HG02623 (cell line): ENCODE results near the gene NKD1.

Experiments
- ATAC-seq: cut with Tn5 transposase; IDR thresholded peaks from one replicate; pipeline ENCODE4 v1.9.1; 2021; ENCODE audit warnings: moderate library complexity; ENCODE audit not compliant: unreplicated experiment

Gene NKD1

DNA sequence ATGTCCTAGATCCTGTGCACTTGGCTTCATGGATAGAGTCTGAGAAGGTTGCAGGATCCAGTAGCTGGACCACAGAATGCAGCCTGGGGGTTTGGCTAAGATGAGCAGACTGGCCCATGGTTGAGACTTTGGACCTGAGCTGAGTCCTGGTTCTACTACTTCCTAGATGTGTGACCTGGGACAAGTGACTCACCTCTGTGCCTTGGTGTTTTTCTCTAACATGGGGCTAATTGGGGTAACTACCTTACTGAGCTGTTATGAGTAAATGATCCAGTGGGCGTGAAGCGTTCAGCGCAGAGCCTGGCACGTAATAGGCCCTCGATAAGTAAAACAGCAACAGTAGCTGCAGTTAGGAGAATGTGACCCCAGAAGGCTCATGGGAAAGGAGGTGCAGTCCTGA, 94.2 kb downstream of the NKD1 start:
- no peak for ATAC-seq

DNA sequence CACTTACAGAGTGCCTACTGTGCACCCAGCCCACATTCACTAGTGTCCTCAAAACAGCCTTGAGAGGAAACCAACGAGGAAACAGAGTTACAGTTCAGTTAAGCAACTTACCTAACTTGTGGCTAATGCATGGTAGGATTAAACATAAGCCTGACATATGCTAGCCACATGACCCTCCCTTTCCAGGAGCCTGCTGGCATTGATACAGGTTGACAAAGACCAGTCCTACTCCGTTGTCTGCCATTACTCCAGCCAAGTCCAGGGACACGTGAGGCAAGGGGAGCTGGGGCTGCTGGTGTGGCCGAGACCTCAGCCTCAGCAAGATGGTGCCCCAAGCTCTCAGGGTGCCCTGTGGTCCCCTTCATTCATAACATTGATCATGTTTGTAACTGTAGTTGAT, 95.0 kb downstream of the NKD1 start:
- no peak for ATAC-seq

DNA sequence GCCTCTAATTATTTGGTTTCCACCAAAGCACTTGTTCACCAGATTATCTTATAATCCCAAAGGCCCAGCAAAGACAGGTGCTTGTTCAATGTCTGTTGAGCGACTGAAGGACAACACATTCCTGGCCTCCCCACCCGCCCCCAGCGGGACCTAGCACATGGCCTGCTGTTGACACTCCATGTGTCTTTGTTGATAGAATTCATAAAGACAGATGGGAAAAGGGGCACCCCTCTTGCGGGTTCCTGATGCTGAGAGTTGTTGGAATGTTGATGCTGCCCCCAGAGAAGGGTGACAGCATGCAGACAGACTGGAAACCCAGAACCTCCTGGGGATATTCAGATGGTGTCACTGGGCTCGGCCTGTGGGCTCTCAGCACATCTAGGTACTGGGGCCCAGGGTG, 96.0 kb downstream of the NKD1 start:
- no peak for ATAC-seq

DNA sequence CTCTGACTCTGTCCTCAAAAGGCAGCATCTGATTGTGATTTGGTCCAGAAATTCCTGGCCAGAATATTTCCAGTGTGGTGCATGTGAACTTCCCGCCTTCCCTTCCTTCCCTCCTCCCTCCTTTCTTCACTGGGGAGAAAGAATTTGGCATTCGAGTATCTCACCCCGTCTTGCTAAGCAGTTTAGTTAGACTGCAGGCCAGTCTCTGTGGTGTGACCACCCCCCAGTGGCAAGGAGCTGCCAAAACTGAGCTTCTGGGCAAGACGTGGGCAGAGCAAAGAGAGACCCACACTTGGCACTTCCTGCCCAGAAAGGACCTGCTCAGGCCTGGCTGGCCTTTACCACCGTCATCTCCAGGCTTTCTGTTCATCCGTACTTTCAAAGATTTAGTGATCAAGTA, 96.5 kb downstream of the NKD1 start:
- no peak for ATAC-seq

DNA sequence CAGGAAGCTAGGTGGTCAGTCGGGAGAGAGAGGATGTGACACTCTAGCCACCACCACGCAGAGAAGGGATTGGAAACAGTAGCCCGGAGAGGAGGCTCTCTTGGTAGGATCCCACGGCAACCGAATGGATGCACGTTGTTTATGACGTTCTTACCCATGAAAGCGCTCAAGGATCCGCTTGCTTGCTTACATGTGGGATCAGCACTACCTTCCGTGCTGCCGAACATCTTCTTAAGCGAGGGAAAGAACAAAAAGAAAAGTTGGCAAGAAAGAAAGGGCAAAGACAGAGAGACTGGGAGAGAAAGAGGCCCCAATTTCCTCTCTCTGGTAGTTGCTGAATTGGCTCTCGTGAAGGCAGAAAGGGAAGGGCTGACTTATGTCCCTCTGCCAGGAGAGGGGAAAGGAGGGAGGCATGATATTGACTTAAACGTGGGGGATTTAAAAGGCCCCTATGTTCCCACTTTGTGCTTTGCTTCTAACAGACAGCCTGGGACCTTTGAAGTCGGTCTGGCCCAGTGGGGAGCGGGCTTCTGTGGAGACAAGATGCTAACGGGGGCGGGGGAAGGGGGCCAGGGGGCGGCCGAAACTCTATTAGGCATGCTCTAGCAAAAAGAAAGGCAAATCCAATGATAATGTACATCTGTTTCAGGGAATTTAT, 97.5 kb downstream of the NKD1 start:
- no peak for ATAC-seq

- ATAC-seq, result no peak
Measured at GRCh38 chr16:50646345-50646744, 98.1 kb downstream of the NKD1 start.

DNA sequence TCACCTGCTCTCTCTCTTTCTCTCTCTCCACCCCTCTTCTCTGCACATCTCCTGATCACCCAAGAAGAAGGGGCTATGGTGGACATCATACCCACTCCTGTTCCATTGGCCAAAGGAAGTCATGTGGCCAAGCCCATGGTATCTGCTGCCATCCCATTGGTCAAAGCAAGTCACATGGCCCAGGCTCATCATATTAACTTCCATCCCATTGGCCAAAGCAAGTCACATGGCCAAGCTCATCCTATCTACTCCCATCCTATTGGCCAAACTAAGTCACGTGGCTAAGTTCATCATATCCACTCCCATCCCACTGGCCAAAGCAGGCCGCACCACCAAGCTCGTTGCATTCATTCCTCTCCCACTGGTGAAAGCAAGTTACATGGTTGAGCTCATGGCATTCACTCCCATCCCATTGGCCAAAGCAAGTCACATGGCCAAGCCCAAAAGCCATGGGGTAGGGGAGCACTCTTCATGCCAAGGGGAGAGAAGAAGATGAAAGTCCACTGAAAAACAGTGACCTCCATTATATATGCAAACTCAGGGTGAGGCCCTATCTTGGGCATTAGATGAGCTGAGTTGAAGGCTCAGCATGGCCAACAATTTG, 103.7 kb downstream of the NKD1 start:
- no peak for ATAC-seq

GRCh38 chr16:50652836-50653425, 104.7 kb downstream of the NKD1 start:
- no peak for ATAC-seq

- no peak for ATAC-seq
Measured at GRCh38 chr16:50653633-50654519, 105.7 kb downstream of the NKD1 start.

DNA sequence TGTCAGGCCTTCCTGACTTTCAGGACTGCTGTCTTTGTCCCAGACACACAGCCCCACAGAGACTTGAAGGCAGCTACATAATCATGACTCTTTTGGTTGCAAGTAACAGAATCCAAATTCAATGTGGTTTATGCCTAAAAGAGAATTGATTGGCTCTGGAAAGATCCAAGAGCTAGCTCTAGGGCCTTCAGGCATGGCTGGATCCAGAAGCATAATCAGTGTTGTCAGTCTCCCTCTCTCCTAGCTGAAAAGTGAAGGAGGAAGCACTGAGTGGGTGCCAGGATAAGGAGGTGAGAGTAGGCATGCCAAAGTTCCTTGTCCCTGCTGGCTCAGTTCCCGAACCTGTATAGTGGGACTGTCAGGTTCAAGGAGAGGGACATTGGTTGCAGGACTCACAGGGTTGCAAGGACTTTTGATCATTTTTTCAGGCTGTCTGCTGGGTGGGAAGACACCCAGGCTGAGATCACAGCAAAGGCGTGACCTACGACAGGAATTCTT, 107.4 kb downstream of the NKD1 start:
- ATAC-seq, result no peak

- ATAC-seq, result no peak
Measured at GRCh38 chr16:50657241-50657640, 109.0 kb downstream of the NKD1 start.

DNA sequence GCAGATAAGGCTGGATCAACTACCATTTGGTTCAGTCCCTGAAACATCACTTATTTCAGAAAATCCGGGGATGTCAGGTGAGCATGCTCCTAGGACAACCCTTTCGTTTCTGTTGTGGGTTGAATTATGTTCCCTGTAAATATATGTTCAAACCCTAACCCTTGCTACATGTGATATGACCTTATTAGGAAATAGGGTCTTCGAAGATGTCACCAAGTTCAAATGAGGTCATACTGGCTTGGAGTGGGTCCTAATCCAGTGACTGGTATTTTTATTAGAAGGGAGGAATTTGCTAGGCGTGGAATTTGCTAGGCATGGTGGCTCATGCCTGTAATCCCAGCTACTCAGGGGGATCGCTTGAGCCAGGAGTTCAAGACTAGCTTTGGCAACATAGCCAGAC, 111.6 kb downstream of the NKD1 start:
- ATAC-seq, result no peak

DNA sequence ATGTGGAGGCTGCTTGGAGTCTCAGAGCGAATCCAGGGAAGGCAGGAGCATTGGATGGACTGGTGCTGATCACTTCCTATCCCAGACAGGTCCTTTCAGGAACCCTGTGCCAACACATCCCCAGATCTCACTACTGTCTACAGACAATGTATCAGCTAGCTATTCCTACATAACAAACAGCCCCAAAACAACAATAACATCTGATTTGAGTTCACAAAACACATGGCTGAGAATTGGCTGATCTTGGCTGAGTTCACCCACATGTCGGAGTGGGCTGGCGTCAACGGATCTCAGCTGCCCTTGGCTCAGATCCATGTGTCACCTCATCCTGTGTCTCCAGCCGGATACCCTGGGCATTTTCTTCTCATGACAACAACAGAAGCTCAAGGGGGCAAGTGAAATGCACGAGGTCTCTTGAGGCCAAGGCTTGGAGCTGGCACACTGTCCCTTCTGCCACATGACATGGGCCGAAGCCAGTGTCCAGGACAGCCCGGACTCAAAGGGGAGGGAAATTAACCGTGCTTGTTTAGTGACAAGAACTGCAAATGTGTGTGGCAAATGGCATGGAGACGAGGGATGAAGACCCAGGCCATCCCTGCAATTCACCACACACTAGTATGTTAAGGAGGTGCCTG, 114.2 kb downstream of the NKD1 start:
- no peak for ATAC-seq

DNA sequence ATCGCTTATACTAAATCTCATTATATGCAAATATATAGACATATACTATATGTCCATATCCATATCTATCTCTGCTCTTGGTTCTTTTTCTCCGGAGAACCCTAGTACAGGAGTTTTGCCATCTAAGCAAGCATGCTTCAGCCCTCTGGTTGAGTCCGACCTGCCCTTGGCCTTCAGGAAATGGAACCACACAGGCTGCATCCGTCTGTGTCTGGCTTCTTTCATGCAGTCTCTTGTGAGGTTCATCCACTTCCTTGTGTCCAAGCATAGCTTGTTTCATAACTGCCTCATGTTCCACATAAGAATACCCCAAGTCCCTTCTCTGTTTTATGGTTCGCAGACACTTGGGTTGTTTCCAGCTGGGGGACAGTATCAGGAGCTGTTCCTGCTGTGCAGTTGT, 116.1 kb downstream of the NKD1 start:
- no peak for ATAC-seq

DNA sequence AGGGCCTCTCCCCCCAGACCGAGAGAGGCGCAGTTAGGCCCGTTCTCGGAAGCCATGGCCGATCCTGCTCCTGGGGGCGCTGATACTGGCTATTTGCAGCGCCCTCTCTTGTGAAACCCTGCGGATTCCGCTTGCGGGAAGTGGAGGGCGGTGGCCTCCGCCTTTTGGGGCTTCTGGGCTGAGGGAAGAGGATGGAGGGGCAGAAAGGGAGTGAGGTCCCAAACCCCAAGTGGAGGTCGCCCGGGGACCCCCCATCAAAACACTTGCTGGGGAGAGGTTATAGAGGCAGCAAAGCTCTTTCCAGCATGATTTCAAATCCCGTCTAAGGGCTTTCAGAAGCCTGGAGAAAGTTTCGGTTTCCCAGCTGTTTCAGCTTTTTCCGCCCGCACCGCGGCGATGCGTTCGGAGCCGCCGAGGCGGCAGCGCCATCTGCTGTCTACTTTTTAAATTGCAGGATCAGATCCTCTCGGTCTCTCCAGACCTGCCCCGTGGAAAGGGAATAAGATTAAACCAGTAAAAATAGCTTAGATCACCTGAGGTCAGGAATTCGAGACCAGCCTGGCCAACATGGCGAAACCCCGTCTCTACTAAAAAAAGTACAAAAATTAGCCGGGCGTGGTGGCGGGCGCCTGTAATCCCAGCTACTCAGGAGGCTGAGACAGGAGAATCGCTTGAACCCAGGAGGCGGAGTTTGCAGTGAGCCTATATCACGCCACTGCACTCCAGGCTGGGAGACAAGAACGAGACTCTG, 117.1 kb downstream of the NKD1 start:
- ATAC-seq, result no peak

DNA sequence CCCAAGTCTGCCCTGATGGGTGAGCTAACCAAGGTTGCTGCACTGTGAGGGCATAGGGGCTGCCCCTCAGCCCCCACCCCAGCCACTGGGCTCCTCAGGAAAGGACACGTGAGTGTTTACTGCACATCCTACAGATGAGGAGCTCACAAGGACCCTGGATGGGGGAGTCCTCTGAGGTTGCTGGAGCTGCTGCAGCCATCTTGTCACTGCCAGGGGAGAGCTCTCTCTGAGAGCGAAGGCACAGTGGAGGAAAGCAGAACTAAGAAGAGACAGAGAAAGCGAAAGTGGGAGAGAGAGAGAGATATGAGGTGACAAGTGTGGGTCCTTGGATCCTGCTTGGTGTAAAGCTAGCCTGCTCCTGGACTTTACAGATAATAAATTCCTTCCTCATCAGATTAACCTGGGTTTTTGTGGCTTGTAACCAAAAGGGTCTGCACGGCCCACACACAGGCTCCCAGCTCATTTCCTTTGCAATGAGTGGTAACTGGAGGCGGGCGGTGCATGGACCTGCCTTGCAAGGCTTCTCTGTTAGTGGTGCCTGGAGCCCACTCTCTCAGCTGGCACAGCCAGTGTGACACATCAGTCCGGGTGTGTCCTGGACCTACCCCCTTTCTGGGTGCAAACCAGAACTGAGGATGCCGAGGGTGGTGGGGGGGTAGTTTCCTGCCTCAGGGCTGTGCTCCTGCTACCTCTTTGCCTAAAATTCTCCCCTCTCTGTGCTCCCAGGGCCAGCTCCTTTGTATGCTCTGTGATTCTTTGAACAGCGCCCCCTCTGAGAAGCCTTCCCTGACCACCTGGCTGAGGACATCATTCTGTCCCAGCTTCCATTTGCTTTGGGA, 118.7 kb downstream of the NKD1 start:
- peak; percentile 74 for ATAC-seq

DNA sequence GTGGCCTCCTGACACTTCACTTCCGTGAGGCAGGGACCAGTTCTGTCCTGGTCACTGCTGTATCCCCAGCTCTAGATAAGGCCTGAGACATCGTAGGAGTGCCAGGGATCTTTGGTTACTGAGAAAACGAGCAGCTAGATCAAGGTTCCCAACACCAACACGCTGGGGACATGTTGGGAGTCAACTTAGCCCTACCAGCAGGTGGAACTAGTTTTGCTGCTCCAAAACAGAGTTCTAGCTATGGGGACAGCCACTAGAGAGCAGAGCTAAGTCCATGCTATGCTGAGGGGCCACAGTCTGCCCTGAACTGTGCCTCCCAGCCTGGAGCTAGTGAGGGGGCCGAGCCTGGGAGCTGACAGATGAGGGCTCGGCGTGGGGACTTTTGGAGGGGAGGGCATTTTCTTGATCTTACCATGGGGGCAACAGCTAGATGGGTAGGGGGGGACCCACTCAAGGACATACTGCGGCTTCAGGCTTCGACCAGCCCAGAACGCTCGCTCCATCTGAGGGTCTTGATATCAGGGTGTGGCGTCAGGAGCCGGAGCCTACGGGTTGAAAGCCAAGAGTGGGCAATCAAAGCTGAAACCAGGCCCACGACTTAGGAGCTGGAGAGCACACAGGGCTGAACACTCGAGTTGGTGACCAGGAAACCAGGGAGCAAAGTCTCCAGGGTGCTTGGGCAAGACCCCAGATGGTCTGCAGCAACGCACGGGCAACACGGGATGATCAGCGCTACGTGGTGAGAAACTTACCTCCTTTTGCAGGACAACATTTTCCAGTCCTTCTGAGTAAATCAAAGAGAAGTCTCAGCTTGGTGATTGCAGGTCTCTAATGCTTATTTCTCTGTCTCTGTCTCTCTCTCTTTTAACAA, 119.5 kb downstream of the NKD1 start:
- no peak for ATAC-seq

DNA sequence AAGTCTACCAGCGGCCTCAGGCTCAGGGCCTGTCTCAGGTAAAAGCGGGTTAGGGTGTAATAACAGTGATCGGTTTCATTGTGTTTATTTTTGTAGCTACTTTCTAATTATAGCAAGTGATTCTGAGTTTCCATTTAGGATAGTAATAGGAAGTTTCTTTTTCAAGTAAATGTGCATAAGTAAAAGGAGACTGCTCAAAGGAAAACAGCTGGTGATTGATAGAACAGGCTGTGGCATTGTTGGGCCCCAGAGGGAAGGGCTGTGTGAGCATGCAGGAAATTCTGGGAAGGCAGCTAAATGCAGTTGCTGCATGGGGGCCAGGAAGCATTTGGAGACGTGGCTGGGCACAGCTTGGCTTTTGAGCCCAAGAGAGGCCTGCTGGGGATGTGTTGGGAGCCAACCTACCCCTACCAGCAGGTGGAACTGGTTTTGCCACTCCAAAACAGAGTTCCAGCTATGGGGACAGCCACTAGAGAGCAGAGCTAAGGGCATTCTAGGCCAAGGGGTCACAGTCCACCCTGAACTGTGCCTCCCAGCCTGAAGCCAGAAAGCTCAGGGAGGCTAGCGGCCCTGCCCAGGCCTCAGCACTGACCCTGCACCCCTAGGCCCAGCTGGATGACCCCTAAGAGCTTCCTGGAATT, 120.3 kb downstream of the NKD1 start:
- no peak for ATAC-seq
